Adipocyte (in vitro differentiated cells): ENCODE measurements around the gene THAP4.
"Not testable (repeated sequence)": the region's sequence is repeated elsewhere in the genome, so short reads cannot be mapped to it uniquely, and the experiment has no call there.

Experiments
- DNase-seq: peaks from one replicate; pipeline ENCODE4 v3.0.0-alpha.2; 2015; ENCODE audit warnings: low read depth
- H3K27me3 ChIP-seq: replicated peaks from 2 replicates; pipeline ENCODE4 v1.7.0; 2013; ENCODE audit warnings: mild to moderate bottlenecking, low read length, moderate library complexity; ENCODE audit not compliant: control insufficient read depth, insufficient read depth
- H3K36me3 ChIP-seq: 2 replicates; pipeline ENCODE4 v1.7.0; 2013; ENCODE audit warnings: low read length, mild to moderate bottlenecking, moderate library complexity; ENCODE audit not compliant: control insufficient read depth, insufficient read depth, severe bottlenecking
- H3K4me1 ChIP-seq: 2 replicates; pipeline ENCODE4 v1.7.0; 2013; ENCODE audit warnings: mild to moderate bottlenecking, low read length, moderate library complexity; ENCODE audit not compliant: control insufficient read depth, insufficient read depth
- H3K4me3 ChIP-seq: 2 replicates; pipeline ENCODE4 v1.7.0; 2013; ENCODE audit warnings: mild to moderate bottlenecking, low read length, moderate library complexity
- H3K9ac ChIP-seq: 2 replicates; pipeline ENCODE4 v1.7.0; 2013; ENCODE audit warnings: mild to moderate bottlenecking, low read length, moderate library complexity
- H3K9me3 ChIP-seq: 2 replicates; pipeline ENCODE4 v1.7.0; 2013; ENCODE audit warnings: mild to moderate bottlenecking, low read length, moderate library complexity; ENCODE audit not compliant: control insufficient read depth

Gene THAP4

DNA sequence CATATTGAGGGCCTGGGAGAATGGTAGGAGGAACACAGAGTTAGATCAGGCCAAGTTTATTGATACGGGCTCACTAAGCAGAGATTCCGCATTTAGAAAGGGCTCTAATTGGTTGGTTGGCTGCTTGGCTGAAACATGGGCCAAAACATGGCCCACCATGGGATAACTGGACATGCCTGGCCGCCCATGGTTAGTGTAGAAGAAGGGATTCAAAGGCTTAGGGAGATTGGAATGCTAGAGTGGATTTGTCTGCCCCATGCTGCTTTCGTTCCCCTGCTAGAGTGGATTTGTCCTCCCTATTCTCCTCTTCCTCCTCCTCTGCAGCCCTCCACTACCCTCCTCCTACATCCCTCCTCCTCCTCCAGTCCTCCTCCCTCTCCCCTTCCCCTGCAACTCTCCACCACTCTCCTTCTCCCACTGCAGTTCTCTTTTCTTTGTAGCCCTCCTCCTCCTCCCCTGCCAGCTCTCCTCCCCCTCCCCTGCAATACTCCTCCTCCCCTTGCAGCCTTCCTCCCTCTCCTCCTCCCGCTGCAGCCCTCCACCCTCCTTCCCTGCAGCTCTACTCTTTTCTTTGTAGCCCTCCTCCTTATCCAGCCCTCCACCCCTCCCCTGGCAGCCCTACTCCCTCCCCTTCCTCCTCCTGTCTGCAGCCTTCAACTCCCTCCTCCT is 61.2 kb downstream of the THAP4 start:
- Histone ChIP-seq H3K4me3 (no peak overlapping the region), H3K9ac (no peak overlapping the region), H3K9me3 (no peaks in the 10 kb centered on the region), H3K4me1 (no peaks in the 10 kb centered on the region), H3K27me3 (no peaks in the 10 kb centered on the region), H3K36me3 (peaks cover 28% of the 10 kb centered on the region)
- no peak for DNase-seq

DNA sequence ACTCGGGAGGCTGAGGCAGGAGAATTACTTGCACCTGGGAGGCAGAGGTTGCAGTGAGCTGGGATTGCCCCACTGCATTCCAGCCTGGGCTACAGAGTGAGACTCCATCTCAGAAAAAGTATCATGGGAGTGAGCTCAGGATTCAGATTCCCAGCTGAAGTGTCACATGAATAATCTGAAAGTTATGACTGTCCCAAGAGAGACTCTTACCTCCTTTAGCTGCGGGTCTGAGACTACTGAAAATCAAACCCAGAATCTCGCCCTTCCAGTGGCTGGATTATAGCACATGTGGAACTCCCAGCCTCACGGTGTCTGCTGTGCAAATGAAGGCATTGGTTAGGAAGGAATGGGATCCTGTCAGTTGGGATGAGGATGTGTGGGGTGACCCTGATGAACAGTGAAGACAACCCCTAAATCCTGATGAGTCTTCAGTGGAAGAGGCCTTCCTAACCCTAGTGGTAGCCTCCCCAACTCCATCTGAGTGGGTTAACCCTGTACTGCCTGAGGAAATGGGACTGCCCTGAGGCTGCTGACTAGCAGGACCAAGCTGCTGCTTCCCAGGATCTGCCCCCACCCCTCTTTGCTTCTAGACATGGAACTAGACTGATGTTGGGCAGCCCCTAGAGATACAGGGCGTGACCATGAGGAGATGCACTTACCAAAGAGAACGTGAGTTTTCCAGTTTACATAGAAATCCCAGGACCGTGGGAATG is 61.9 kb downstream of the THAP4 start:
- Histone ChIP-seq H3K27me3 (no peaks in the 10 kb centered on the region), H3K4me1 (no peaks in the 10 kb centered on the region), H3K36me3 (peaks cover 24% of the 10 kb centered on the region), H3K9me3 (no peaks in the 10 kb centered on the region), H3K4me3 (no peak overlapping the region), H3K9ac (no peak overlapping the region)
- DNase-seq = no peak

DNA sequence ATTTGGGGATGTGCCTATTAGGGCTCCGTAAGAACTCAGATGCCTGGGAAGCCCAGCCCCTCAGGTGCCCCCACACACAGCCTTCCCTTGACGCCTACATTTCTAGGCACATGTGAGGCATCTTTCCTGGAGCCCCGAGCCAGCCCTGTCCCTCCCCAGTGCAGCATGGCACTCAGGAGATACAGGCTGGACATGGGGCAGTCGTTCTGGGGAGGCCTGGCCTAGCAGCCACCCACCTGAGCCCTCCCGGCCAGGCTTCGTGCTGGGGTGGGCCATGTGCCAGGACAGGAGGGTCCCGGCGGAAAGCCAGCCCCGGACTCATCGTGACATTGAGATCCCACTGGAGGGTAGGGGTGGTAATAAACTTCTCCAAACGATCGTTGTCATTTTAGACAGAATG is 63.2 kb downstream of the THAP4 start:
- no peaks in the 10 kb centered on the region for H3K27me3 ChIP-seq
- H3K4me3 ChIP-seq = no peak overlapping the region
- DNase-seq = no peak
- H3K9me3 ChIP-seq = no peaks in the 10 kb centered on the region
- no peak overlapping the region for H3K9ac ChIP-seq
- H3K36me3 ChIP-seq = peaks cover 24% of the 10 kb centered on the region
- H3K4me1 ChIP-seq = no peaks in the 10 kb centered on the region

DNA sequence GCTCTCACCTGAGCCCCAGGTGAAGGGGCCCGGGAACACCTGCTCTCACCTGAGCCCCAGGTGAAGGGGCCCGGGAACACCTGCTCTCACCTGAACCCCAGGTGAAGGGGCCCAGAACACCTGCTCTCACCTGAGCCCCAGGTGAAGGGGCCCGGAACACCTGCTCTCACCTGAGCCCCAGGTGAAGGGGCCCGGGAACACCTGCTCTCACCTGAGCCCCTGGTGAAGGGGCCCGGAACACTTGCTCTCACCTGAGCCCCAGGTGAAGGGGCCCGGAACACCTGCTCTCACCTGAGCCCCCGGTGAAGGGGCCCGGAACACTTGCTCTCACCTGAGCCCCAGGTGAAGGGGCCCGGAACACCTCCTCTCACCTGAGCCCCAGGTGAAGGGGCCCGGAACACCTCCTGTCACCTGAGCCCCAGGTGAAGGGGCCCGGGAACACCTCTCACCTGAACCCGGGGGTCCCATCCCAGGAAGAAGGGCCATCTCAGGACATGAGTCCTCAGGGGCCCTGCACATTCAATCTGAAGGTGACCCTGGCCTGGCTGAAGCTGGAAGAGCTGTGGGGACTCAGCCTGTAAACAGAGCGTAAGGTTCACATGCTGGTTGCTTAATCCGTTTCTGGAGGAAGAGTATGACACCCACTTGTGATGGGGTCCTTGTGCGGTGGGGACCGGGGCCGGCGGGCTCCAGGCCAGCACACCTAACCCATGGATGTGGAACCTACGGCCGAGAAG is 63.9 kb downstream of the THAP4 start:
- not testable (repeated sequence) for H3K27me3 ChIP-seq, H3K4me1 ChIP-seq, H3K4me3 ChIP-seq, DNase-seq, H3K9me3 ChIP-seq, H3K9ac ChIP-seq
- H3K36me3 ChIP-seq = peaks cover 24% of the 10 kb centered on the region

DNA sequence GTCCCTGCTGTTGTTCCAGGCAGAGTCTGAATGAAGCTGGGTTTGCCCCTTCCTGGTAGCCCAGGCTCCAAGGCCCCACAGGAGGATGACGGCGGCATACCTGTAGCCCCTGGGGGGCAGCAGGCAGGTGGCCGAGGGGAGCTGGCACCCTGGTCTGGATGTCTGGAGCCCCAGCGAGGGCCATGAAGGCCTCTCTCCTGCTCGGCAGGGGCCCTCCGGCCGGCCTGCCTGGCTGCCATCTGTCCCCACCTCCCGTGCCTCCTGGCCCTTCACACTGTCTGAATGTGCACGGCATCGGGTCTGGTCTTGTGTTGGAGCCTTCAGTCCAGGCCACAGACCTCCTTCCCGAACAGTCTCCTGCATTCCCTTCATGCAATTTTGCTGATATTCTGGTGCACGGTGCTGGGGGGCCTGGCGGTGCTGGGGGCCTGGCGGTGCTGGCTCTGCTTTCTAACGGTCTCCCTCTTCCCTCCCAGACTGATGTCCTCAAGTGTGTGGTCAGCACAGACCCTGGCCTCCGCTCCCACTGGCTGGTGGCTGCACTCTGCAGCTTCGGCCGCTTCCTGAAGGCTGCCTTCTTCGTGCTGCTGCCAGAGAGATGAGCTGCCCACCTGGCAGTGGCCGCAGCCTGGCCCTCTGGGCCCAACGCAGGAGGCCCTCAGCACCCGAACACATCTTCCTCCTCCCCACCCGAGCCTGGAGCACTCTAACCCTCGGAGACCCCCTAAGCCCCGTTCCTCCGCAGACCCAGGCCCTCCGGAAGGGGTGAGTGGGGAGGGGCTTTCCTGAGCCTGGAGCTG is 64.9 kb downstream of the THAP4 start:
- Histone ChIP-seq H3K4me1 (no peaks in the 10 kb centered on the region), H3K36me3 (peaks cover 24% of the 10 kb centered on the region), H3K9me3 (no peaks in the 10 kb centered on the region), H3K27me3 (no peaks in the 10 kb centered on the region), H3K9ac (no peak overlapping the region), H3K4me3 (no peak overlapping the region)
- DNase-seq = no peak

DNA sequence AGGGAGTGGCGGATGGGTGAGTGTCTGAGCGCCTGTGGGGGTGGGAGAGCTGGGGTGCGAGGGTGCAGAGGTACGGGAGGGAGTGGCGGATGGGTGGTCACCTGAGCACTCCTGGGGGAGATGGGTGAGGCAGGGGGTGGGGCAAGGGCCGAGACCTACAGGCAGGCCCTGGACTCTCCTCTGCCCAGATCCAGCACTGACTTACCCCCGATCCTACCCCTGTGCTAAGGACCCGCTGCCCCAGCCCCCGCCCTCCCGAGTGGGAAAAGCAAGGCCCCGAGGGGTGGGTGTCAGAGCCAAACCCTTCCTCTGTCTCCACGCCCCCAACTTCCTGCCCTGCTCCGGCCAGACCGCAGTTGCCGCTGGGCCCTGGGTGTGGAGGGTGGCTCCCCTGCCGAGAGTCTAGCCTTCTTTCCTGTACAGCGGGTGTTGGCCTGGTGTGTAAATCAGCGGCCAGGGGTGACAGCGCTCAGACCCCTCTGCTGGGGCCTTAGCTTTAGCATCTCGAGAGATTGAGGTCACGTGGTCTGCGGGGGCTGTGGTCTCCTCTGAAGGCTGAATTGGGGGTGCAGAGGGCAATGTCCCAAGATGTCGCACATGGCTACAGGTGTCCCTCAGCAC is 65.9 kb downstream of the THAP4 start:
- Histone ChIP-seq H3K27me3 (no peaks in the 10 kb centered on the region), H3K4me1 (no peaks in the 10 kb centered on the region), H3K9ac (no peak overlapping the region), H3K36me3 (peaks cover 29% of the 10 kb centered on the region), H3K9me3 (no peaks in the 10 kb centered on the region), H3K4me3 (no peak overlapping the region)
- DNase-seq = no peak

DNA sequence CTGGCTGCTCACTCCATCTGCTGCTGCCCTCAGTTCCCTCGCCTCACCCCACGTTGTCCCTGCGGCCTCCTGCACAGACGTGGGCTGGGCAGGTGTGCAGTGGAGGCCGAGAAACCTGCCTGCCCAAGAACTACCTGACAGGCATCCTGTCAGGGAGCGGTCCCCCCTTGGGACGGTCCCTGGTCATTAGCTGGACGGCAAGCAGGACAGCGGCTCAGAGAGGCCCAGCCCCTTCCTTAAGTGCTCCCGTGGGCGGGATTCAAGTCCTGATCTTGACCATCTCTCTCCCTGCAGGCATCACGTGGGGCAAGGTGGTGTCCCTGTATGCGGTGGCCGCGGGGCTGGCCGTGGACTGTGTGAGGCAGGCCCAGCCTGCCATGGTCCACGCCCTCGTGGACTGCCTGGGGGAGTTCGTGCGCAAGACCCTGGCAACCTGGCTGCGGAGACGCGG is 67.1 kb downstream of the THAP4 start:
- Histone ChIP-seq H3K4me3 (no peak overlapping the region), H3K9me3 (no peaks in the 10 kb centered on the region), H3K9ac (no peak overlapping the region), H3K4me1 (no peaks in the 10 kb centered on the region), H3K27me3 (no peaks in the 10 kb centered on the region), H3K36me3 (peaks cover 29% of the 10 kb centered on the region)
- DNase-seq = no peak

DNA sequence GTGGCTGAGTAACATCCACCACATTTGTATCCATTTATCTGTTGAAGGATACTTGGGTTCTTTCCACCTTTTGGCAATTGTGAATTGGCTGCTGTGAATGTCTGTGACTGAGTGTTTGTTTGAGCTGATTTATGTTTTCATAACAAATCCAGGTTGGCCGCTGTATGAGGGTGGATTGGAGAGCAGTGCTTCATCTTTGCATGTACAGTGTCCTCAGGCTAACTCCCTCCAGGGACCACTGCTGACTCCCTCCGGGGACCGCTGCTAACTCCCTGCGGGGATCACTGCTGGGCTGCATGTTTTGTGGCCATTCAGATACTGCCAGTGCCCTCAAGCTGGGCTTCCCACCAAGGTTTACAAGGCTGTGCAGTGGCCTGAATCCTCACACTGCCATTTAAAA is 68.2 kb downstream of the THAP4 start:
- H3K9ac ChIP-seq = no peak overlapping the region
- no peaks in the 10 kb centered on the region for H3K9me3 ChIP-seq
- DNase-seq = no peak
- H3K4me1 ChIP-seq = no peaks in the 10 kb centered on the region
- H3K36me3 ChIP-seq = peaks cover 22% of the 10 kb centered on the region
- no peak overlapping the region for H3K4me3 ChIP-seq
- no peaks in the 10 kb centered on the region for H3K27me3 ChIP-seq

DNA sequence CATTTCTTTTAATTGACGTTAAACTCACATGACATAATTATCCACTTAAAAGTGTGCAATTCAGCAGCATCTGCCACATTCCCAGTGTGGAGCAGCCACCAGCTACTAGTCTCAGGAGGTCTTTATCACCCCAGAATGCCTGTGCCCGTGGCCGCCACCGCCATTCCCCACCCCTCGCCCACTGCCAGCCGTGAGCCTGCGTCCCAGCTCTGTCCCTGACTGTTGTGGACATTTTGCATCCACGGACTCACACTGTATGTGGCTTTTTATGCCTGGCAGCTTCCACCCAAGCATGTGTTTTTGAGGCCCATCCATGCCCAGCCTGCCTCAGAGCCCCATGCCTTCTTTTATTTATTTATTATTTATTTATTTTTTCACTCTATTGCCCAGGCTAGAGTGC is 69.2 kb downstream of the THAP4 start:
- DNase-seq = no peak
- Histone ChIP-seq H3K4me3 (no peak overlapping the region), H3K9me3 (no peaks in the 10 kb centered on the region), H3K36me3 (peaks cover 23% of the 10 kb centered on the region), H3K27me3 (no peaks in the 10 kb centered on the region), H3K4me1 (no peaks in the 10 kb centered on the region), H3K9ac (no peak overlapping the region)

DNA sequence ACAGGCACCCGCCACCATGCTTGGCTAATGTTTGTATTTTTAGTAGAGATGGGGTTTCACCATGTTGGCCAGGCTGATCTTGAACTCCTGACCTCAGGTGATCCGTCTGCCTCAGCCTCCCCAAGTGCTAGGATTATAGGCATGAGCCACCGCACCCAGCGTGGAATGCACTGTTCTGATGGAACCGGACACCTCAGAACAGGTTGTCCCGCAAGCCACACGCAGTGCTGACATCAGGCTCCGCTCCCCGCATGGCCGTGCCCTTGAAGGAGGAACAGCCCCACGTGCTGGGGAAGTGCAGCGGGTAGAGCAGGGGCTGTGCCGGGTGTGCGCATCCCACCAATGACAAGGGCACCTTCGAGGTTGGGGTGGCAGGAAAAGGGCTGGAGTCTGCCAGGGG is 69.7 kb downstream of the THAP4 start:
- not testable (repeated sequence) for DNase-seq, H3K9me3 ChIP-seq, H3K4me1 ChIP-seq, H3K27me3 ChIP-seq, H3K9ac ChIP-seq, H3K4me3 ChIP-seq
- H3K36me3 ChIP-seq = peaks cover 25% of the 10 kb centered on the region
